GM23248 (cell line): Measurements from ENCODE around the gene TBC1D3K.
"Not testable (repeated sequence)": the region's sequence is repeated elsewhere in the genome, so short reads cannot be mapped to it uniquely, and the experiment has no call there.

Experiments
- EZH2 ChIP-seq: fragments of 200-600 bp; sonication (generic); IDR thresholded peaks from 2 replicates; pipeline ENCODE4 v1.6.1; 2018; ENCODE audit warnings: antibody characterized with exemption, mild to moderate bottlenecking; ENCODE audit not compliant: insufficient read depth, poor library complexity, severe bottlenecking
- EZH2phosphoT487 ChIP-seq: fragments of 200-600 bp; sonication (generic); IDR thresholded peaks from 2 replicates; pipeline ENCODE4 v1.6.1; 2018; ENCODE audit warnings: antibody characterized with exemption, moderate library complexity, mild to moderate bottlenecking, low read depth; ENCODE audit not compliant: insufficient read depth

DNA sequence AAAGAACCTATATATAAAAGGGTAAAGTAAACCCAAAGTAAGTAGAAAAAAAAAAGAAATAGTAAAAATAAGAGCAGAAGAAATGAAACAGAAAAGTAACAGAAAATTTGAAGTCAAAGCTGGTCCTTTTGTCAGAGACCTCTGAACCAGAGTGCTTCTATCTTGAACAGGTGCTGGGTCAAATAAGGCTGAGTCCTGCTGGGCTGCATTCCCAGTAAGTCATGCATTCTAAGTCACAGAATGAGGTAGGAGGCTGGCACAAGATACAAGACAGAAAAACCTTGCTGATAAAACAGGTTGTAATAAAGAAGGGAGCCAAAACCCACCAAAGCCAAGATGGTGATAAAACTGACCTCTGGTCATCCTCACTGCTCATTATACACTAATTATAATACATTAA lies 27.3 kb upstream of the TBC1D3K start:
- not testable (repeated sequence) for TF ChIP-seq EZH2phosphoT487, EZH2
